ENCODE results near the gene BANK1. TPM values are rescaled to one million over a fixed set of nuclear protein-coding genes. Genes with fewer than 3 reads are reported as not detected.

Gene BANK1
- total RNA-seq, 4 donors from 2014 or later, result 0.20 to 22.4 (median 9.4) TPM

DNA sequence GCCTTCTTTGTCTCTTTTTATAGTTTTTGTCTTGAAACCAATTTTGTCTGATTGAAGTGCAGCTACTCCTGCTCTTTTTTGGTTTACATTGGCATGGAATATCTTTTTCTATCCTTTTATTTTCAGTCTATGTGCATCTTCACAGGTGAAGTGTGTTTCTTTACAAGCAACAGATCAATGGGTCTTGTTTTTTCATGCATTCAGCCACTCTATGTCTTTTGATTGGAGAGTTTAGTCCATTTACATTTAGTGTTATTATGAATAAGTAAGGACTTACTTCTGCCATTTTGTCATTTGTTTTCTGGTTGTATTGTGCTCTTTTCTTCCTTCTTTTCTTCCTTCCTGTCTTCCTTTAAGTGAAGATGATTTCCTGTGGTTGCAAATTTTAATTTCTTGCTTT, 330.3 kb downstream of the BANK1 start:
- in situ Hi-C loops (cut with MboI; ENCODE audit: low pct_ligation_motif_present in 1 of 4, low pct_unique_long_range_greater_than_20kb in 1 of 4, low sequenced_read_pairs in 3 of 4) (no loop called here), intact Hi-C loops (cut with DNase I; ENCODE audit: low total_unique reads) (no loop called here)
- DNase-seq, result no peak
- no peak overlapping the region for H3K27ac ChIP-seq
- TF ChIP-seq EP300 (IDR thresholded peaks at IDR 0.05; ENCODE audit: low read depth) (no peak), POLR2A (IDR thresholded peaks at IDR 0.05) (no peak), POLR2AphosphoS5 (IDR thresholded peaks at IDR 0.05) (no peak)
- TF ChIP-seq, protein P1, sequence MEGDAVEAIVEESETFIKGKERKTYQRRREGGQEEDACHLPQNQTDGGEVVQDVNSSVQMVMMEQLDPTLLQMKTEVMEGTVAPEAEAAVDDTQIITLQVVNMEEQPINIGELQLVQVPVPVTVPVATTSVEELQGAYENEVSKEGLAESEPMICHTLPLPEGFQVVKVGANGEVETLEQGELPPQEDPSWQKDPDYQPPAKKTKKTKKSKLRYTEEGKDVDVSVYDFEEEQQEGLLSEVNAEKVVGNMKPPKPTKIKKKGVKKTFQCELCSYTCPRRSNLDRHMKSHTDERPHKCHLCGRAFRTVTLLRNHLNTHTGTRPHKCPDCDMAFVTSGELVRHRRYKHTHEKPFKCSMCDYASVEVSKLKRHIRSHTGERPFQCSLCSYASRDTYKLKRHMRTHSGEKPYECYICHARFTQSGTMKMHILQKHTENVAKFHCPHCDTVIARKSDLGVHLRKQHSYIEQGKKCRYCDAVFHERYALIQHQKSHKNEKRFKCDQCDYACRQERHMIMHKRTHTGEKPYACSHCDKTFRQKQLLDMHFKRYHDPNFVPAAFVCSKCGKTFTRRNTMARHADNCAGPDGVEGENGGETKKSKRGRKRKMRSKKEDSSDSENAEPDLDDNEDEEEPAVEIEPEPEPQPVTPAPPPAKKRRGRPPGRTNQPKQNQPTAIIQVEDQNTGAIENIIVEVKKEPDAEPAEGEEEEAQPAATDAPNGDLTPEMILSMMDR (IDR thresholded peaks at IDR 0.05), result no peak
- H3K9me3 ChIP-seq, result peaks cover 7 to 8% of the 10 kb centered on the region in 2 donors
- H3K36me3 ChIP-seq, result no peaks in the 10 kb centered on the region
- no peaks in the 10 kb centered on the region for H3K27me3 ChIP-seq
- no peaks in the 10 kb centered on the region for H3K4me1 ChIP-seq
- no peak overlapping the region for H3K4me3 ChIP-seq

All from transverse colon (tissue), 4 donors.